Measurements from ENCODE around the gene LIMA1. TPM values are rescaled to one million over a fixed set of nuclear protein-coding genes. Genes with fewer than 3 reads are reported as not detected.
"Not testable (repeated sequence)": the region's sequence is repeated elsewhere in the genome, so short reads cannot be mapped to it uniquely, and the experiment has no call there.

Gene LIMA1
- total and polyA plus RNA-seq, 12 donors: 10.6 to 34.4 (median 16.2) TPM

DNA sequence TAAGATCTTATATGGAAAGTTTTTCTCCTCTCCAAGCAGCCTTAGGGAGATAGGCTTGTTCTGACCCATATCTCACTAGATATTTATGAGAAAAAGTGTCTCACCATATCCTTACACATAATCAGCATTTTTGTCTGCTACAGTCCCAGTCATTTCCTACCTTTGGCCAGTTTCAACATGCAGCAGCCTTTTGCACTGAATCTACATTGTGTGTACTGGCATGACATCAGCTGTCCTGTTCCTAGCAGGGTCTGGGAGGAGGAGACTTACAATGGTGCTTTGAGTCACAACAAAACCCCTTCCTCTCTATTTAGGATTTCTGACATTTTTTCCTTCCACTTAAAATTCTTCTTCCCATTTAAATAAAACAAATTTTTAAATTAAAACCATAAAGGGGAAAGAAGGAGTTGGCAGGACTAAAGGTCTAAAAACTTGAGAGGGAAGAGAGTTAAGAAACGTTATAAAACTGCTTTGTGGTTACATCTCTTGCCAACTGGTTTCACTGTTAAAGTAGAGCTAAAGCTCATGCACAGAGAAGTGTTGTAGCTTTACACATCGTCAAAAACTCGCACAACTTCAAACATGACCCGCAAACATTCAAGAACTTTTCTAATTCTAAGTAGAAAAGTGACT, 62.8 kb downstream of the LIMA1 start:
- no peaks in the 10 kb centered on the region for H3K9me3 ChIP-seq

GRCh38 chr12:50219544-50219943, 63.8 kb downstream of the LIMA1 start:
- ATAC-seq: no peak
- no peaks in the 10 kb centered on the region for H3K27me3 ChIP-seq
- H3K9me3 ChIP-seq: no peaks in the 10 kb centered on the region
- peaks cover 0 to 21% (median 0%) of the 10 kb centered on the region in 9 donors for H3K36me3 ChIP-seq
- H3K4me1 ChIP-seq: peaks cover 0 to 45% (median 28%) of the 10 kb centered on the region in 9 donors
- peak overlapping the region in 8 of 10 donors; percentile 37 to 58 (median 54) for H3K4me3 ChIP-seq
- 96 to 98% methylated on average over 2 of the region's 2 CpGs for WGBS, 2 donors
- DNase-seq: no peak
- TF ChIP-seq, protein P1, sequence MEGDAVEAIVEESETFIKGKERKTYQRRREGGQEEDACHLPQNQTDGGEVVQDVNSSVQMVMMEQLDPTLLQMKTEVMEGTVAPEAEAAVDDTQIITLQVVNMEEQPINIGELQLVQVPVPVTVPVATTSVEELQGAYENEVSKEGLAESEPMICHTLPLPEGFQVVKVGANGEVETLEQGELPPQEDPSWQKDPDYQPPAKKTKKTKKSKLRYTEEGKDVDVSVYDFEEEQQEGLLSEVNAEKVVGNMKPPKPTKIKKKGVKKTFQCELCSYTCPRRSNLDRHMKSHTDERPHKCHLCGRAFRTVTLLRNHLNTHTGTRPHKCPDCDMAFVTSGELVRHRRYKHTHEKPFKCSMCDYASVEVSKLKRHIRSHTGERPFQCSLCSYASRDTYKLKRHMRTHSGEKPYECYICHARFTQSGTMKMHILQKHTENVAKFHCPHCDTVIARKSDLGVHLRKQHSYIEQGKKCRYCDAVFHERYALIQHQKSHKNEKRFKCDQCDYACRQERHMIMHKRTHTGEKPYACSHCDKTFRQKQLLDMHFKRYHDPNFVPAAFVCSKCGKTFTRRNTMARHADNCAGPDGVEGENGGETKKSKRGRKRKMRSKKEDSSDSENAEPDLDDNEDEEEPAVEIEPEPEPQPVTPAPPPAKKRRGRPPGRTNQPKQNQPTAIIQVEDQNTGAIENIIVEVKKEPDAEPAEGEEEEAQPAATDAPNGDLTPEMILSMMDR (IDR thresholded peaks at IDR 0.05): no peak
- intact Hi-C loops (cut with DNase I): loop anchor here in 2 of 10 donors (10.0 kb wide), 1 partner anchor 95 kb away; no protein-coding TSS in a partner anchor
- H3K27ac ChIP-seq: peak overlapping the region in 6 of 10 donors; percentile 71 to 88 (median 82)

More for the DNA sequence above, 62.8 kb downstream of the LIMA1 start:
- Histone ChIP-seq H3K4me1 (peaks cover 0 to 46% (median 28%) of the 10 kb centered on the region in 9 donors), H3K36me3 (peaks cover 0 to 21% (median 0%) of the 10 kb centered on the region in 9 donors), H3K27ac (peak overlapping the region; percentile 0 to 88 (median 78)), H3K4me3 (peak overlapping the region in 9 of 10 donors; percentile 21 to 58 (median 53)), H3K27me3 (no peaks in the 10 kb centered on the region)
- intact Hi-C loops (cut with DNase I): loop anchor here in 4 of 10 donors (5.0 to 10.0 kb wide), 3 partner anchors 62 to 92 kb away; partner anchors contain the start of gene LIMA1 (in 3 of the 4)
- DNase-seq (no peak), ATAC-seq (peak in 5 of 8 donors; percentile 34 to 55 (median 54))
- TF ChIP-seq, protein P1 (IDR thresholded peaks at IDR 0.05): no peak
- 35 to 41% methylated on average over 4 of the region's 4 CpGs for WGBS, 2 donors

DNA sequence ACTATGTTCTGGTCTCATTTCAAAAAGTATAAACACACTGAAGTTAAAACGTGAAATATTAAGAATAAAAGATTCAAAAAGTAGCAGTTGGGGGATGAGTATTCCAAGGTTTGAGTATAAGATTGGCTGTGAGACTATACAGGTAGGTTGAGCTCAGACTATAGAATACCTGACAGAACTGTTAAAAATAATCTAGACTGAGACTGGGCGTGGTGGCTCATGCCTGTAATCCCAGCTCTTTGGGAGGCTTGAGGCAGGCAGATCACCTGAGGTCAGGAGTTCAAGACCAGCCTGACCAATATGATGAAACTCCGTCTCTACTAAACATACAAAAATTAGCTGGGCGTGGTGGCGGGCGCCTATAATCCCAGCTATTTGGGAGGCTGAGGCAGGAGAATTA, 64.3 kb downstream of the LIMA1 start:
- H3K27ac ChIP-seq, H3K27me3 ChIP-seq, DNase-seq, H3K9me3 ChIP-seq, ATAC-seq: not testable (repeated sequence)
- Histone ChIP-seq H3K36me3 (peaks cover 0 to 21% (median 0%) of the 10 kb centered on the region in 9 donors), H3K4me3 (peak overlapping the region in 2 of 10 donors; percentile 2 to 56), H3K4me1 (peaks cover 0 to 42% (median 25%) of the 10 kb centered on the region in 9 donors)
- intact Hi-C loops (cut with DNase I): loop anchor here in 2 of 10 donors (10.0 kb wide), 1 partner anchor 96 kb away; no protein-coding TSS in a partner anchor
- WGBS, 2 donors: 95 to 100% methylated on average over 6 of the region's 6 CpGs

GRCh38 chr12:50218386-50218785, 64.9 kb downstream of the LIMA1 start:
- H3K4me1 ChIP-seq: peaks cover 0 to 46% (median 20%) of the 10 kb centered on the region in 9 donors
- peaks cover 0 to 25% (median 0%) of the 10 kb centered on the region in 9 donors for H3K36me3 ChIP-seq
- WGBS, 2 donors: 95 to 97% methylated on average over 4 of the region's 4 CpGs
- intact Hi-C loops (cut with DNase I): loop anchor here in 2 of 10 donors (10.0 kb wide), 1 partner anchor 96 kb away; no protein-coding TSS in a partner anchor
- H3K27ac ChIP-seq: no peak overlapping the region
- TF ChIP-seq, protein P1 (IDR thresholded peaks at IDR 0.05): no peak
- H3K4me3 ChIP-seq: no peak overlapping the region
- no peak for ATAC-seq
- H3K27me3 ChIP-seq: no peaks in the 10 kb centered on the region
- H3K9me3 ChIP-seq: no peaks in the 10 kb centered on the region
- no peak for DNase-seq
